GM18520 (cell line): ENCODE measurements around the gene NUMA1.

ENCODE experiments used
- ATAC-seq: cut with Tn5 transposase; IDR thresholded peaks from one replicate; pipeline ENCODE4 v1.9.1; 2021; ENCODE audit not compliant: unreplicated experiment

The NUMA1 gene

GRCh38 chr11:72102946-72103753 lies 22.8 kb upstream of the NUMA1 start, which contains the start of gene LAMTOR1:
Gene LAMTOR1 (minus strand): TSS chr11:72103297. CDS start chr11:72103224, 73 bp downstream.
- peak; percentile 90 for ATAC-seq

GRCh38 chr11:72102631-72102945 lies 22.2 kb upstream of the NUMA1 start:
- ATAC-seq, result no peak

- no peak for ATAC-seq
These were observed 21.8 kb upstream of the NUMA1 start for GRCh38 chr11:72102162-72102561.

- no peak for ATAC-seq
These were observed 20.1 kb upstream of the NUMA1 start for GRCh38 chr11:72100462-72100861.

GRCh38 chr11:72100009-72100408 lies 19.7 kb upstream of the NUMA1 start:
- no peak for ATAC-seq

GRCh38 chr11:72098741-72099140 lies 18.4 kb upstream of the NUMA1 start:
- no peak for ATAC-seq

- ATAC-seq, result no peak
These were observed 10.9 kb upstream of the NUMA1 start for GRCh38 chr11:72091292-72091691.

GRCh38 chr11:72088076-72088808 lies 7.9 kb upstream of the NUMA1 start:
- ATAC-seq, result no peak

GRCh38 chr11:72085621-72086351 lies 5.4 kb upstream of the NUMA1 start:
- ATAC-seq, result no peak

- no peak for ATAC-seq
These were observed 4.6 kb upstream of the NUMA1 start for GRCh38 chr11:72084965-72085364.

GRCh38 chr11:72084076-72084475 lies 3.7 kb upstream of the NUMA1 start:
- ATAC-seq, result no peak

GRCh38 chr11:72083414-72083813 lies 3.1 kb upstream of the NUMA1 start:
- ATAC-seq, result no peak

GRCh38 chr11:72081821-72082453 lies 1.6 kb upstream of the NUMA1 start:
- no peak for ATAC-seq

GRCh38 chr11:72081184-72081644 lies 872 bp upstream of the NUMA1 start:
- ATAC-seq, result no peak

- no peak for ATAC-seq
These were observed 470 bp downstream of the NUMA1 start for GRCh38 chr11:72079819-72080325.

- ATAC-seq, result no peak
These were observed 1.9 kb downstream of the NUMA1 start for GRCh38 chr11:72078477-72078876.

GRCh38 chr11:72075756-72076155 lies 4.6 kb downstream of the NUMA1 start:
- no peak for ATAC-seq

- no peak for ATAC-seq
These were observed 5.2 kb downstream of the NUMA1 start for GRCh38 chr11:72075109-72075508.

GRCh38 chr11:72072348-72072747 lies 8.0 kb downstream of the NUMA1 start:
- no peak for ATAC-seq

GRCh38 chr11:72070491-72070890 lies 9.9 kb downstream of the NUMA1 start:
- ATAC-seq, result no peak

- peak; percentile 51 for ATAC-seq
These were observed 10.5 kb downstream of the NUMA1 start for GRCh38 chr11:72069787-72070251.
